Measurements from ENCODE around the gene ATP10B.
"Not testable (repeated sequence)": the region's sequence is repeated elsewhere in the genome, so short reads cannot be mapped to it uniquely, and the experiment has no call there.

The ATP10B gene

DNA sequence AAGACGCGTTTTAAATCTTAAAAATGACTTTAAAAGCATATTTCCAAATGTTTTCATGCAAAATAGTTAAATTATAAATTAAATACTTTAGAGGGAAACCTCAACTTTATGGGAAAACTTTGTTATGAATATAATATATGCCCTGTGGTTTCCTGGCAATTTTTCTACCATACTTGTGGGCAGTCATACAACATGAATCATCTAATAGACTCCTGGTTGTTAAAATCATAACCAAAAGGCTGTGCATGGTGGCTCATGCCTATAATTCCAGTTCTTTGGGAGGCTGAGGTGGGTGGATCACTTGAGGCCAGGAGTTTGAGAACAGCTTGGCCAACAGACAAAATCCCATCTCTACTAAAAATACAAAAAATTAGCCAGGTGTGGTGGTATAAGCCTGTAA, 18.2 kb downstream of the ATP10B start:
- no peak for TF ChIP-seq EZH2 (IDR thresholded peaks at IDR 0.05; ENCODE audit: borderline replicate concordance, low read depth, low read length, severe bottlenecking)
- TF ChIP-seq, protein P1, sequence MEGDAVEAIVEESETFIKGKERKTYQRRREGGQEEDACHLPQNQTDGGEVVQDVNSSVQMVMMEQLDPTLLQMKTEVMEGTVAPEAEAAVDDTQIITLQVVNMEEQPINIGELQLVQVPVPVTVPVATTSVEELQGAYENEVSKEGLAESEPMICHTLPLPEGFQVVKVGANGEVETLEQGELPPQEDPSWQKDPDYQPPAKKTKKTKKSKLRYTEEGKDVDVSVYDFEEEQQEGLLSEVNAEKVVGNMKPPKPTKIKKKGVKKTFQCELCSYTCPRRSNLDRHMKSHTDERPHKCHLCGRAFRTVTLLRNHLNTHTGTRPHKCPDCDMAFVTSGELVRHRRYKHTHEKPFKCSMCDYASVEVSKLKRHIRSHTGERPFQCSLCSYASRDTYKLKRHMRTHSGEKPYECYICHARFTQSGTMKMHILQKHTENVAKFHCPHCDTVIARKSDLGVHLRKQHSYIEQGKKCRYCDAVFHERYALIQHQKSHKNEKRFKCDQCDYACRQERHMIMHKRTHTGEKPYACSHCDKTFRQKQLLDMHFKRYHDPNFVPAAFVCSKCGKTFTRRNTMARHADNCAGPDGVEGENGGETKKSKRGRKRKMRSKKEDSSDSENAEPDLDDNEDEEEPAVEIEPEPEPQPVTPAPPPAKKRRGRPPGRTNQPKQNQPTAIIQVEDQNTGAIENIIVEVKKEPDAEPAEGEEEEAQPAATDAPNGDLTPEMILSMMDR (IDR thresholded peaks at IDR 0.05; ENCODE audit: borderline replicate concordance, extremely low read depth, low read length, poor library complexity, severe bottlenecking), result no peak
- H3K9me3 ChIP-seq (ENCODE audit: insufficient read depth, low read length, severe bottlenecking), result peaks cover 11% of the 10 kb centered on the region
- no peaks in the 10 kb centered on the region for H3K36me3 ChIP-seq (ENCODE audit: insufficient read depth, low read length)
- no peak overlapping the region for H3K9ac ChIP-seq (ENCODE audit: low read depth, low read length)
- no peak overlapping the region for H3K4me3 ChIP-seq (ENCODE audit: low read depth in 1 of 2, low read length in 2 of 2)
- H3K27me3 ChIP-seq (ENCODE audit: insufficient read depth, low read length, poor library complexity), result no peaks in the 10 kb centered on the region
- H2AFZ ChIP-seq (ENCODE audit: low read depth, low read length), result no peak overlapping the region
- no peaks in the 10 kb centered on the region for H3K4me1 ChIP-seq (ENCODE audit: insufficient read depth, low read length)
- H4K20me1 ChIP-seq (ENCODE audit: insufficient read depth, low read length), result no peaks in the 10 kb centered on the region
- ATAC-seq (ENCODE audit: insufficient read depth, low read depth) (no peak), DNase-seq (no peak)
- no peak overlapping the region for H3K27ac ChIP-seq (ENCODE audit: low read length)
- no peak overlapping the region for H3K4me2 ChIP-seq (ENCODE audit: insufficient read depth, low read length)
- no peaks in the 10 kb centered on the region for H3K79me2 ChIP-seq (ENCODE audit: insufficient read depth, low read length)

GRCh38 chr5:160831801-160832200, 20.2 kb downstream of the ATP10B start:
- ATAC-seq (ENCODE audit: insufficient read depth, low read depth) (no peak), DNase-seq (no peak)
- H2AFZ ChIP-seq (ENCODE audit: low read depth, low read length), result no peak overlapping the region
- no peak overlapping the region for H3K9ac ChIP-seq (ENCODE audit: low read depth, low read length)
- TF ChIP-seq, protein P1 (IDR thresholded peaks at IDR 0.05; ENCODE audit: borderline replicate concordance, extremely low read depth, low read length, poor library complexity, severe bottlenecking), result no peak
- no peak for TF ChIP-seq EZH2 (IDR thresholded peaks at IDR 0.05; ENCODE audit: borderline replicate concordance, low read depth, low read length, severe bottlenecking)
- H3K9me3 ChIP-seq (ENCODE audit: insufficient read depth, low read length, severe bottlenecking), result peaks cover 14% of the 10 kb centered on the region
- no peaks in the 10 kb centered on the region for H4K20me1 ChIP-seq (ENCODE audit: insufficient read depth, low read length)
- no peaks in the 10 kb centered on the region for H3K79me2 ChIP-seq (ENCODE audit: insufficient read depth, low read length)
- H3K27me3 ChIP-seq (ENCODE audit: insufficient read depth, low read length, poor library complexity), result no peaks in the 10 kb centered on the region
- no peak overlapping the region for H3K4me3 ChIP-seq (ENCODE audit: low read depth in 1 of 2, low read length in 2 of 2)
- H3K27ac ChIP-seq (ENCODE audit: low read length), result no peak overlapping the region
- no peaks in the 10 kb centered on the region for H3K4me1 ChIP-seq (ENCODE audit: insufficient read depth, low read length)
- no peaks in the 10 kb centered on the region for H3K36me3 ChIP-seq (ENCODE audit: insufficient read depth, low read length)
- no peak overlapping the region for H3K4me2 ChIP-seq (ENCODE audit: insufficient read depth, low read length)

GRCh38 chr5:160824301-160825001, 27.6 kb downstream of the ATP10B start:
- H3K27me3 ChIP-seq (ENCODE audit: insufficient read depth, low read length, poor library complexity), result no peaks in the 10 kb centered on the region
- no peaks in the 10 kb centered on the region for H3K4me1 ChIP-seq (ENCODE audit: insufficient read depth, low read length)
- H3K27ac ChIP-seq (ENCODE audit: low read length), result no peak overlapping the region
- H3K9ac ChIP-seq (ENCODE audit: low read depth, low read length), result no peak overlapping the region
- DNase-seq (no peak), ATAC-seq (ENCODE audit: insufficient read depth, low read depth) (no peak)
- H4K20me1 ChIP-seq (ENCODE audit: insufficient read depth, low read length), result no peaks in the 10 kb centered on the region
- H3K4me3 ChIP-seq (ENCODE audit: low read depth in 1 of 2, low read length in 2 of 2), result no peak overlapping the region
- H3K36me3 ChIP-seq (ENCODE audit: insufficient read depth, low read length), result no peaks in the 10 kb centered on the region
- H3K4me2 ChIP-seq (ENCODE audit: insufficient read depth, low read length), result no peak overlapping the region
- no peaks in the 10 kb centered on the region for H3K79me2 ChIP-seq (ENCODE audit: insufficient read depth, low read length)
- H2AFZ ChIP-seq (ENCODE audit: low read depth, low read length), result no peak overlapping the region
- peaks cover 6% of the 10 kb centered on the region for H3K9me3 ChIP-seq (ENCODE audit: insufficient read depth, low read length, severe bottlenecking)
- TF ChIP-seq EZH2 (IDR thresholded peaks at IDR 0.05; ENCODE audit: borderline replicate concordance, low read depth, low read length, severe bottlenecking), result no peak
- TF ChIP-seq, protein P1 (IDR thresholded peaks at IDR 0.05; ENCODE audit: borderline replicate concordance, extremely low read depth, low read length, poor library complexity, severe bottlenecking), result no peak

GRCh38 chr5:160812996-160813395, 39.0 kb downstream of the ATP10B start:
- not testable (repeated sequence) for H3K27me3 ChIP-seq (ENCODE audit: insufficient read depth, low read length, poor library complexity); H3K4me1 ChIP-seq (ENCODE audit: insufficient read depth, low read length); H3K4me3 ChIP-seq (ENCODE audit: low read depth in 1 of 2, low read length in 2 of 2); H3K36me3 ChIP-seq (ENCODE audit: insufficient read depth, low read length); H3K27ac ChIP-seq (ENCODE audit: low read length); ATAC-seq (ENCODE audit: insufficient read depth, low read depth); H4K20me1 ChIP-seq (ENCODE audit: insufficient read depth, low read length); H2AFZ ChIP-seq (ENCODE audit: low read depth, low read length); H3K9ac ChIP-seq (ENCODE audit: low read depth, low read length); DNase-seq; H3K79me2 ChIP-seq (ENCODE audit: insufficient read depth, low read length); H3K4me2 ChIP-seq (ENCODE audit: insufficient read depth, low read length)
- peaks cover 13% of the 10 kb centered on the region for H3K9me3 ChIP-seq (ENCODE audit: insufficient read depth, low read length, severe bottlenecking)

All from DND-41 (cell line).